Nucleus accumbens (tissue), 56 donors: ENCODE measurements around the gene ZNF346.
A peak's percentile ranks its signal among the peaks of the same experiment; 100 is the strongest.

Source experiments
- DNase-seq, 56 donors: peaks; one replicate each; lab custom pipeline; 2025; lab: John Stamatoyannopoulos, UW

The ZNF346 gene

GRCh38 chr5:177111720-177112394 is 89.4 kb downstream of the ZNF346 start:
- DNase-seq = peak in 42 of 56 donors; percentile 6 to 76 (median 38)

DNA sequence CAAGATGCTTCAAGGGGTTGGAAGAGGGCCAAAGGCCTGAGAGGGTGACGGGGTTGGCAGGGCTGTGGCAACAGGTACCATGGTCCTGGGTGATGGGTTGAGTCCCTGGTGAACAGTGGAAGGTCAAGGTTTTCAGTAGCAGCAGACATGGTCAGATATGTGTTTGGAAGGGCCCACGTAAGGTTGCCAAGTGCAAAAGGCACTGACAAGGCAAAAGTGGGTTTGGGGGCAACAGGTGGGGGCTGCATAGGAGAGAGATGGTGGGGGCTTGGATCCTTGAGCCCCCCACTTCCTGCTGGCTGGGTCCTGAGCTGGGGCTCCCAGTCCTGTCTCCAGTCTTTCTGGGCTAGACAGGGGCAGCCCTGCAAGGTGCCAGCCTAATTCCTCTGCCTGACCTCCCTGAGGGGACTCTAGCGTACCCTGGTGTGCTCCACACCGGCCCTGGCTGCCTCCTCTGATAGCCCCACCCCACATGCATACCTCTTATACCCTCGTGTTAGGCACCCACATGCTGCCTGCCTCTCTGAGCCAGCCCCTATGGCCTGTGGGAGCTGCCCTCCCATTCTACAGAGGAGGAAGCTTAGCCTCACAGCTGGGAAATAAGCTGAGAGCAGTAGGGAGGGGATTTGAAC is 90.2 kb downstream of the ZNF346 start:
- DNase-seq = no peak

GRCh38 chr5:177113566-177114424 is 91.3 kb downstream of the ZNF346 start:
- DNase-seq = peak in 50 of 56 donors; percentile 15 to 86 (median 60)

DNA sequence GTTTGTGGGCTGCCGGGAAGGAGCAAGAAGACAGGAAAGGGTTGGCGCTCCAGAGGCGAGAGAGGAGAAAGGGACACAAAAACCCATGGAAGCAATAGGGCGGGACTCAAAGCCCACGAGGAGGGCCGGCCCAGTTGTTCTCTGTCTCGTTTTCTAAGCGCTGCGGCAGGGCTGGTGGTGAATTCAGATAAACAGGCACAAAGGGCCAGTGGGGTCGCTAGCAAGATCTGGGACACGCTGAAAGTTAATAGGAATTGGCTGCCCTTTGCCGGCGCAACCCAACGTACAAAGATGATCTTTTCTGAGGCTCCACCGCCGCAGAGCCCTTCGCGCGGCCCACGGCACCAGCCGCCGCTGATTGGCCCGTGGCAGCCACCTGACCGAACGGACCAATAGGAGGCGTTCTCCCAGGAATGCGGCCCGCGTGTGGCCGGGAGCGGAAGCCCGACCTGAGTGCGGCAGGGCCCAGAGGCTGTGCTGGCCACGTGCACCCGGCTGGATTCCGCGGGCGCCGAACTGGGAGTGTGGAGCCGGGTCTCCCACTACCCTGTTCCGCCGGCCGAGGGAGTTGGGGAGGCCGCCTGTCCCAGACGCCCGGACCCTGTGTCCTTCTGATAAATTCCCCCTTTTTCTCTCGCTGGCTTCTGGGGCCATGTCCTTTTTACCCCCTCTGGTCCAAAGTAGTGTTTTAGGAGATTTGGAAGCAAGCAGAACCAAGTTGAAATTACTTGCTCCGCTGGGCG is 94.3 kb downstream of the ZNF346 start:
- peak; percentile 17 to 94 (median 86) for DNase-seq

- DNase-seq = no peak
Observed at GRCh38 chr5:177117441-177118045, 95.0 kb downstream of the ZNF346 start.

DNA sequence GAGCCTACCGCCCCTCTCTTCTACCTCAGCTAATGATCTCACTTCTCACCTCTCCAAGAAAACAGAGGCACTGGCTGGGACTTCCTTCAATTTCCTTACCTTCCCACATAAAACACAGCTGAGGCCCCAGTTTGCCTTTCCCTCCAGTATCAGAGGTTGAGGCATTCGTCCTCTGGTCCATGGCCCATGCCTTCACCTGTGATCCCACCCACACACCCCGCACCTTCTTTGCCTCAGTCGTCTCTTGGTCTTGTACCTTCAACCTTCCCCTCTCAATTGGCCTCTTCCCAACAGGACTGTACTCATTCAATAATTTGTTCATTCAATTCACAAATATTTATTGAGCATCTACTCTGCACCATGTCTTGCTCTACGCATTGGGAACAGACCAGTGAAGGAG is 100.1 kb downstream of the ZNF346 start:
- DNase-seq = no peak

DNA sequence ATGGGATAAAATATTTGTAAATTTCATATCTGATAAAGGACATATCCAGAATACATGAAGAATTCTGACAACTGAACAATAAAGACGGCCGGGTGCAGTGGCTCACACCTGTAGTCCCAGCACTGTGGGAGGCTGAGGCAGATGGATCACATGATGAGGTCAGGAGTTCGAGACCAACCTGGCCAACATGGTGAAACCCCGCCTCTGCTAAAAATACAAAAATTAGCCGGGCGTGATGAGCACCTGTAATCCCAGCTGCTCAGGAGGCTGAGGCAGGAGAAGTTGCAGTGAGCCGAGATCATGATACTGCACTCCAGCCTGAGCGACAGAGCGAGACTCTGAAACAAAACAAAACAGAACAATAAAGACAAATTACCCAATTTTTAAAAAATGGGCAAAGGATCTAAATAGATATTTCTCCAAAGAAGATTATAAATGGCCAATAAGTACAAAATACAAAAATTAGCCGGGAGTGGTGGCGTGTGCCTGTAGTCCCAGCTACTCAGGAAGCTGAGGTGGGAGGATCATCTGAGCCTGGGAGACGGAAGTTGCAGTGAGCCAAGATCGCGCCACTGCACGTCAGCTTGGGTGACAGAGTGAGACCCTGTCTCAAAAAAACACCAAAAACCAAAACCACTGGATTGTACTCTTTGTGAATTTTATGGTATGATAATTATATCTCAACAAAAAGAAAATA is 101.4 kb downstream of the ZNF346 start:
- DNase-seq = no peak

GRCh38 chr5:177124486-177124991 is 102.0 kb downstream of the ZNF346 start:
- DNase-seq = no peak

DNA sequence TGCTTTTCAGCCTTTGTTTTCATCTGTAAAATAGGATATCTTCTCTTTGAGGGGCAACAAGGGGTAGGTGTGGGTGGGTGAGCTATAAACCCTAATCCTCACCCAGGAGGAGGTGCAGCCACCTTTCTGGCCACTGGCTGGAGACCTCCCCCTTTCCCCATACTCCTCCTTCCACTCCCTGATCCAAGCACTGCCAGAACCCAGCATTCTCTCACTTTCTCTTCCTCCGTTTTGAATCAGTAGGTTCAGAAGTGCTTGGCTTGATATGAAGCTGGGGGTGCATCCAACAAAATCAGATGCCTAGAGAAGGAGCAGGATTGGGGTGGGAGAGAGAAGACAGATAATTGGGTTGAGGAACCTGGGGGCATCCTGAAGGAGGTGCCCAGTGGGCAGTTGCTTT is 104.3 kb downstream of the ZNF346 start:
- no peak for DNase-seq

DNA sequence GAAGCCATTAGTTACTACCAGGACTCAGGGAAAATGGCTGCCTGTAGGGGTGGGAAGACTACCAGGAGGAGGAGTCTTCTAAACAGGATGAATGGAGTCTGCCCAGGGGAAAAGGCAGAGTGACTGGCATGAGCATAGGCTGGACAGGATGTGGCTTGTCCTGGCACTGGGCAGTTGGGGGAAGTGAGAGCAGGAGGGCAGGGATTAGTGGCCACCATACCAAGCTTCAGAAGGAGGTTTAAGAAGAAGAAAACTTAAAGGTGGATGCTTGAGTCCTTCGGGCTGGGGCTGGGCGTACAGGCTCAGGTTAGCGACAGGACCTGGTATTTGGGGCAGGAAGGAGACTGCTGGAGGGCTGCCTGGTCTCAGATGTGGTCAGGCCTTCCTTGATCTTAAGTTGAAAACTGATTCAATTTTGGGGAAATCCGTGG is 106.1 kb downstream of the ZNF346 start:
- DNase-seq = peak in 2 of 56 donors; percentile 3 to 6

GRCh38 chr5:177130211-177131018 is 107.9 kb downstream of the ZNF346 start:
- DNase-seq = no peak
